PC-3 (cell line): ENCODE results near the gene ZC3H7A. TPM values are rescaled to one million over a fixed set of nuclear protein-coding genes. Genes with fewer than 3 reads are reported as not detected.
A peak's percentile ranks its signal among the peaks of the same experiment; 100 is the strongest.

Source experiments
- ATAC-seq: fragments of 200-7000 bp; cut with Tn5 transposase; 2 replicates; pipeline ENCODE4 v1.9.1; 2020; ENCODE audit warnings: mild to moderate bottlenecking, moderate library complexity
- BruUV-seq: library from RNA; stranded (reverse); fragments of 400-500 nt; replicated peaks from 2 replicates; lab custom pipeline; 2021; lab: Mats Ljungman, UMichigan
- CTCF ChIA-PET: fragments of 300-600 bp; sonication (Branson Sonifier 250); formaldehyde crosslinking; loops from one replicate; lab custom pipeline; 2022; ENCODE audit warnings: antibody characterized with exemption; lab: Charles Lee
- POLR2A ChIA-PET: fragments of 300-600 bp; sonication (Branson Sonifier 250); formaldehyde crosslinking; loops from one replicate; lab custom pipeline; 2022; ENCODE audit warnings: antibody characterized with exemption; ENCODE audit not compliant: unreplicated experiment; lab: Charles Lee
- DNase-seq: peaks from one replicate; pipeline ENCODE4 v3.0.0-alpha.2; 2015
- H2AFZ ChIP-seq: fragments of 300-600 bp; sonication (generic); 2 replicates; pipeline ENCODE4 v1.6.0; 2016; ENCODE audit warnings: antibody characterized with exemption, low read length
- H3F3A ChIP-seq: fragments of 300-600 bp; sonication (generic); one replicate; pipeline ENCODE4 v1.6.0; 2017; ENCODE audit warnings: antibody characterized with exemption, low read length, control low read depth, mild to moderate bottlenecking; ENCODE audit not compliant: unreplicated experiment
- H3K27ac ChIP-seq: fragments of 300-600 bp; sonication (generic); 2 replicates; pipeline ENCODE4 v1.5.1; 2016; ENCODE audit warnings: mild to moderate bottlenecking, low read length
- H3K27me3 ChIP-seq: fragments of 300-600 bp; sonication (generic); 2 replicates; pipeline ENCODE4 v1.6.1; 2016; ENCODE audit warnings: low read length, mixed read lengths
- H3K36me3 ChIP-seq: fragments of 300-600 bp; sonication (generic); 2 replicates; pipeline ENCODE4 v1.6.1; 2016; ENCODE audit warnings: low read depth, mixed run types, low read length, mixed read lengths
- H3K4me1 ChIP-seq: fragments of 300-600 bp; sonication (generic); 2 replicates; pipeline ENCODE4 v1.5.1; 2016; ENCODE audit warnings: low read length; ENCODE audit not compliant: insufficient read depth
- H3K4me2 ChIP-seq: fragments of 300-600 bp; sonication (generic); 2 replicates; pipeline ENCODE4 v1.6.0; 2016; ENCODE audit warnings: low read length
- H3K4me3 ChIP-seq: fragments of 300-600 bp; sonication (generic); 2 replicates; pipeline ENCODE4 v1.5.1; 2016; ENCODE audit warnings: mild to moderate bottlenecking, low read length, mixed read lengths
- H3K79me2 ChIP-seq: fragments of 300-600 bp; sonication (generic); 2 replicates; pipeline ENCODE4 v1.6.1; 2017; ENCODE audit warnings: low read length, mixed read lengths
- H3K9ac ChIP-seq: fragments of 300-600 bp; sonication (generic); 2 replicates; pipeline ENCODE4 v1.6.0; 2016; ENCODE audit warnings: mild to moderate bottlenecking, low read length
- H3K9me2 ChIP-seq: fragments of 300-600 bp; sonication (generic); replicated peaks from 2 replicates; pipeline ENCODE4 v1.6.1; 2016; ENCODE audit warnings: mixed run types, low read length, mixed read lengths
- H3K9me3 ChIP-seq: fragments of 300-600 bp; sonication (generic); 2 replicates; pipeline ENCODE4 v1.6.1; 2016; ENCODE audit warnings: low read length, mixed read lengths
- H4K20me1 ChIP-seq: fragments of 300-600 bp; sonication (generic); 2 replicates; pipeline ENCODE4 v1.6.1; 2016; ENCODE audit warnings: low read length, mixed read lengths
- EZH2 ChIP-seq: fragments of 300-600 bp; sonication (generic); IDR thresholded peaks from one replicate; pipeline ENCODE4 v1.6.1; 2017; ENCODE audit warnings: antibody characterized with exemption, mild to moderate bottlenecking, low read length; ENCODE audit not compliant: unreplicated experiment
- EZH2phosphoT487 ChIP-seq: fragments of 300-600 bp; sonication (generic); IDR thresholded peaks from 2 replicates; pipeline ENCODE4 v1.6.1; 2018; ENCODE audit warnings: mild to moderate bottlenecking, antibody characterized with exemption, low read length, borderline replicate concordance
- intact Hi-C: fragments of 100-400 bp; cut with micrococcal nuclease; formaldehyde crosslinking; loops from 2 replicates; pipeline ENCODE4 v1.9.0; 2023
- total RNA-seq: library from RNA; depleted of rRNA; stranded (reverse); fragments of >200 nt; gene quantifications from 2 replicates; pipeline ENCODE4 v1.2.3, GENCODE V29; 2014
- TF ChIP-seq, protein P1 (sequence below): fragments of 300-600 bp; sonication (generic); conservative IDR thresholded peaks from 2 replicates; pipeline ENCODE4 v1.5.1; 2017; ENCODE audit warnings: antibody characterized with exemption, low read depth, mild to moderate bottlenecking, low read length

ZC3H7A gene
- total RNA-seq, 1 experiment from 2014 or later = 21.2 TPM

DNA sequence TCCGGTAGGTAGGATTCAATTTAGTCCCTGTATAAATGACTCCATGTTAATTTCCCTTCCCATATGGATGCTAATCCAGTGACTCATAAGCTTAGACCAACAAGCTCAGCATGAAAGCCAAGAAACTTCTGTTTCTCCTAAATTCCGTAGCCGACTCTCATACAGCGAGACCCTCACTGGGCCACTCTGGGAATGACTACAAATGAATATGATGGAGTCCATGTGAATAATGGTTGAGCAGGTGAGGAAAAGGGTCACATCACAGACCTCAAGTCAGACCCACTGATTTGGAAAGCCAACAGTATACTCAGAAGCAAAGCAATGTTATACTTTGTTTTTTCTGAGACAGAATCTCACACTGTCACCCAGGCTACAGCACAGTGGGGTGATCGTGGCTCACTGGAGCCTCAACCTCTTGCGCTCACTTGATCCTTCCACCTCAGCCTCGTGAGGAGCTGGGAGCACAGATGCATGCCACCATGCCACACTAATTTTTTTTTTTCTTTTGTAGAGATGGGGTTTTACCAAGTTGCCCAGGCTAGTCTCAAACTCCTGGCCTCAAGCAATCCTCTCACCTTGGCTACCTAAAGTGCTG is 39.7 kb upstream of the ZC3H7A start:
- ChIA-PET CTCF (no interaction called here), POLR2A (interaction anchor here (0.5 kb wide), 1 partner anchor 9 kb away, joined by 19 read pairs; no protein-coding TSS in a partner anchor)
- H3K79me2 ChIP-seq = 0 out of 2 replicates have a peak, but pooled peaks cover 3% of the 10 kb centered on the region
- peaks cover 4% of the 10 kb centered on the region; the same call in 1 of the 2 replicates for H3K4me1 ChIP-seq
- TF ChIP-seq EZH2phosphoT487 = no peak
- TF ChIP-seq, protein P1, sequence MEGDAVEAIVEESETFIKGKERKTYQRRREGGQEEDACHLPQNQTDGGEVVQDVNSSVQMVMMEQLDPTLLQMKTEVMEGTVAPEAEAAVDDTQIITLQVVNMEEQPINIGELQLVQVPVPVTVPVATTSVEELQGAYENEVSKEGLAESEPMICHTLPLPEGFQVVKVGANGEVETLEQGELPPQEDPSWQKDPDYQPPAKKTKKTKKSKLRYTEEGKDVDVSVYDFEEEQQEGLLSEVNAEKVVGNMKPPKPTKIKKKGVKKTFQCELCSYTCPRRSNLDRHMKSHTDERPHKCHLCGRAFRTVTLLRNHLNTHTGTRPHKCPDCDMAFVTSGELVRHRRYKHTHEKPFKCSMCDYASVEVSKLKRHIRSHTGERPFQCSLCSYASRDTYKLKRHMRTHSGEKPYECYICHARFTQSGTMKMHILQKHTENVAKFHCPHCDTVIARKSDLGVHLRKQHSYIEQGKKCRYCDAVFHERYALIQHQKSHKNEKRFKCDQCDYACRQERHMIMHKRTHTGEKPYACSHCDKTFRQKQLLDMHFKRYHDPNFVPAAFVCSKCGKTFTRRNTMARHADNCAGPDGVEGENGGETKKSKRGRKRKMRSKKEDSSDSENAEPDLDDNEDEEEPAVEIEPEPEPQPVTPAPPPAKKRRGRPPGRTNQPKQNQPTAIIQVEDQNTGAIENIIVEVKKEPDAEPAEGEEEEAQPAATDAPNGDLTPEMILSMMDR = no peak
- TF ChIP-seq EZH2 = no peak
- no peak overlapping the region for H2AFZ ChIP-seq
- 0 out of 2 replicates have a peak, but pooled peaks cover 5% of the 10 kb centered on the region for H4K20me1 ChIP-seq
- peaks cover 46% of the 10 kb centered on the region for H3K36me3 ChIP-seq
- no TSS peak for BruUV-seq
- H3K27me3 ChIP-seq = no peaks in the 10 kb centered on the region
- intact Hi-C loops = no loop called here
- no peak overlapping the region for H3K4me3 ChIP-seq
- no peaks in the 10 kb centered on the region for H3K9me3 ChIP-seq
- no peak overlapping the region for H3K9ac ChIP-seq
- no peak overlapping the region for H3K27ac ChIP-seq
- no peaks in the 10 kb centered on the region for H3F3A ChIP-seq
- peak; percentile 32 for DNase-seq
- peak; percentile 70 for ATAC-seq
- H3K9me2 ChIP-seq = no peaks in the 10 kb centered on the region
- H3K4me2 ChIP-seq = no peak overlapping the region

DNA sequence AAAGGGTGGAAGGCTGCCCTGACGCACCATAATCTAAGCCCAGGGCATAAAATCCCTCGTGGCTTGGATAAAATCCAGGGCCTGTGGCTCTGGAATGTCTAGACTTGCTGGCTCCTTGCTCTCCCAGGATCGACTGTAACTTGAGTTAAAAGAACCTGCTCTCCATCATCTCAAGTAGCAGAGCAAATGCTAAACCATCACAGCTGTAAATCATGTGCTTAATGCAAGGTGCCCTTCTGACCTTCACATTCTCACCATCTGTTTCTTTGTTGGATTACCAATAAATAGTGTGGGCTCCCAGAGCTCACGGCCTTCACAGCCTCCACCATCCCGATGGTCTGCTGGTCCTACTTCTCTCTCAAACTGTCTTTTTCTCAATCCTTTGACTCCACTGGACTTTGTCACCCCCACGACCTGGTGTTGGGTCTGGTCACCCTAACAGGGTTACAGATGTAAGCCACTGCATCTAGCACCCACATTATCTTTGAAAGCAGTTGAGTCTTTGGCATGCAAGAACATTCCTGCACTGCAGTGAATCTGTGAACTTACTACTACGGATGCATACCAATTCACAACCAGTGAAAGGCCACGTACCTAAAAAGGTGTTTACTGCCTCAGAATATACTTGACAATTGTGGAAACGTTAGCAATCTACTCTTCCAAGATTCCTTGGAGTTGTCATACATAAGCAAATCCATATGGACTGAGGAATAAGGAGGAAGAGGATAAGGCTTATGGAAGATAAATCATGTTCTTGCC is 39.0 kb upstream of the ZC3H7A start:
- no peak overlapping the region for H3K9ac ChIP-seq
- ATAC-seq (no peak), DNase-seq (no peak)
- ChIA-PET CTCF (interaction anchor here (0.6 kb wide), 1 partner anchor 23 kb away, joined by 4 read pairs; no protein-coding TSS in a partner anchor), POLR2A (no interaction called here)
- TF ChIP-seq EZH2 (no peak), EZH2phosphoT487 (no peak)
- TF ChIP-seq, protein P1 = no peak
- H3K9me3 ChIP-seq = no peaks in the 10 kb centered on the region
- no peaks in the 10 kb centered on the region for H3F3A ChIP-seq
- no peak overlapping the region for H3K4me2 ChIP-seq
- no peak overlapping the region for H3K27ac ChIP-seq
- H3K36me3 ChIP-seq = peaks cover 39% of the 10 kb centered on the region
- peaks cover 4% of the 10 kb centered on the region; the same call in 1 of the 2 replicates for H3K4me1 ChIP-seq
- BruUV-seq = no TSS peak
- intact Hi-C loops = no loop called here
- no peak overlapping the region for H3K4me3 ChIP-seq
- H3K79me2 ChIP-seq = 0 out of 2 replicates have a peak, but pooled peaks cover 3% of the 10 kb centered on the region
- H4K20me1 ChIP-seq = 0 out of 2 replicates have a peak, but pooled peaks cover 5% of the 10 kb centered on the region
- no peaks in the 10 kb centered on the region for H3K27me3 ChIP-seq
- no peak overlapping the region for H2AFZ ChIP-seq
- no peaks in the 10 kb centered on the region for H3K9me2 ChIP-seq
